ENCODE data around the gene REC8. TPM values are rescaled to one million over a fixed set of nuclear protein-coding genes. Genes with fewer than 3 reads are reported as not detected.

The REC8 gene
- total and polyA plus RNA-seq, 2 of the 13 experiments (the other 11 are each of a cell fraction or from before 2014, with no cell fraction given), result 3.4 to 14.7 TPM

- no peak; the same call in none of the 2 replicates for TF ChIP-seq TP53 (CRISPR knock-in tag; conservative IDR thresholded peaks at IDR 0.05)
- TF ChIP-seq AGO2 (optimal IDR thresholded peaks at IDR 0.05; ENCODE audit: low read depth, low read length), result peak; percentile 100
- peak; percentile 88 for TF ChIP-seq ISL2 (CRISPR knock-in tag; IDR thresholded peaks at IDR 0.05)
- no peak for TF ChIP-seq CREB3 (CRISPR knock-in tag; IDR thresholded peaks at IDR 0.05)
- no peak; the same call in 1 of the 2 replicates for TF ChIP-seq NCOA5 (CRISPR knock-in tag; IDR thresholded peaks at IDR 0.05)
- TF ChIP-seq HMGA1 (CRISPR knock-in tag; conservative IDR thresholded peaks at IDR 0.05), result no peak
- peak; percentile 75 for TF ChIP-seq ZNF777 (CRISPR knock-in tag; IDR thresholded peaks at IDR 0.05)
- peak; percentile 100 for TF ChIP-seq U2AF1 (optimal IDR thresholded peaks at IDR 0.05; ENCODE audit: low read depth, low read length)
- no peak for TF ChIP-seq ZNF101 (CRISPR knock-in tag; IDR thresholded peaks at IDR 0.05; ENCODE audit: borderline replicate concordance, low read depth)
- no peak for TF ChIP-seq ZNF337 (CRISPR knock-in tag; IDR thresholded peaks at IDR 0.05; ENCODE audit: borderline replicate concordance, low read depth)
- peak; percentile 100 for TF ChIP-seq ZNF383 (CRISPR knock-in tag; IDR thresholded peaks at IDR 0.05; ENCODE audit: borderline replicate concordance)
- TF ChIP-seq ZNF503 (CRISPR knock-in tag; IDR thresholded peaks at IDR 0.05), result peak; percentile 76
- TF ChIP-seq TCF7 (IDR thresholded peaks at IDR 0.05; ENCODE audit: low read depth), result no peak
- TF ChIP-seq ATAD3A (CRISPR knock-in tag; IDR thresholded peaks at IDR 0.05), result peak; percentile 73
- TF ChIP-seq DBP (CRISPR knock-in tag; IDR thresholded peaks at IDR 0.05; ENCODE audit: not compliant biosample characterization), result peak; percentile 99
- TF ChIP-seq RCOR2 (CRISPR knock-in tag; IDR thresholded peaks at IDR 0.05), result peak; percentile 60; the same call in 1 of the 2 replicates
- TF ChIP-seq TFDP1 (CRISPR knock-in tag; IDR thresholded peaks at IDR 0.05; ENCODE audit: borderline replicate concordance), result peak; percentile 84
- TF ChIP-seq ZNF598 (CRISPR knock-in tag; IDR thresholded peaks at IDR 0.05; ENCODE audit: borderline replicate concordance), result peak; percentile 70; the same call in 1 of the 2 replicates
- no peak for TF ChIP-seq SMARCE1 (IDR thresholded peaks at IDR 0.05; ENCODE audit: borderline replicate concordance)
- TF ChIP-seq CC2D1A (CRISPR knock-in tag; IDR thresholded peaks at IDR 0.05), result peak; percentile 94; the same call in 1 of the 2 replicates
- TF ChIP-seq SPEN (CRISPR knock-in tag; IDR thresholded peaks at IDR 0.05; ENCODE audit: low read depth), result peak; percentile 100
- no peak for TF ChIP-seq JDP2 (CRISPR knock-in tag; IDR thresholded peaks at IDR 0.05; ENCODE audit: borderline replicate concordance)
- peak; percentile 90 for TF ChIP-seq PAF1 (CRISPR knock-in tag; IDR thresholded peaks at IDR 0.05)
- 0 out of 2 replicates have a peak, but pooled peaks have one; percentile 13 for TF ChIP-seq MTA3 (CRISPR knock-in tag; IDR thresholded peaks at IDR 0.05)
- TF ChIP-seq ZNF543 (CRISPR knock-in tag; IDR thresholded peaks at IDR 0.05), result peak; percentile 98
- TF ChIP-seq SOX5 (CRISPR knock-in tag; IDR thresholded peaks at IDR 0.05; ENCODE audit: borderline replicate concordance), result peak; percentile 83
- TF ChIP-seq ZNF333 (CRISPR knock-in tag; IDR thresholded peaks at IDR 0.05; ENCODE audit: borderline replicate concordance), result peak; percentile 85; the same call in 1 of the 2 replicates
Measured at GRCh38 chr14:24215495-24216344, 43.8 kb downstream of the REC8 start, which contains the start of gene MDP1 (continued).

Measured in HepG2 (cell line).